IMR-90 (cell line): ENCODE data around the gene FUT1. TPM values are rescaled to one million over a fixed set of nuclear protein-coding genes. Genes with fewer than 3 reads are reported as not detected.

ENCODE experiments used
- ATAC-seq: fragments of 200-7000 bp; cut with Tn5 transposase; 2 replicates; pipeline ENCODE4 v1.9.1; 2020; ENCODE audit warnings: low read depth, mild to moderate bottlenecking, moderate library complexity
- BruUV-seq: library from RNA; stranded (reverse); fragments of 400-500 nt; replicated peaks from 2 replicates; lab custom pipeline; 2021; lab: Mats Ljungman, UMichigan
- CTCF ChIA-PET: fragments of 300-600 bp; formaldehyde crosslinking; extraction: SDS; loops from one replicate; lab custom pipeline; 2021; ENCODE audit warnings: antibody characterized with exemption; lab: Yijun Ruan, JAX
- POLR2A ChIA-PET: fragments of 300-600 bp; sonication (Branson Sonifier 250); formaldehyde crosslinking; loops from one replicate; lab custom pipeline; 2022; ENCODE audit warnings: antibody characterized with exemption; ENCODE audit not compliant: unreplicated experiment; lab: Charles Lee
- DNase-seq: peaks from one replicate; pipeline ENCODE4 v3.0.0; 2013
- H2AFZ ChIP-seq: replicated peaks from 2 replicates; pipeline ENCODE3; 2013; ENCODE audit warnings: low read length, mild to moderate bottlenecking; ENCODE audit not compliant: poor library complexity
- H2AK5ac ChIP-seq: 2 replicates; pipeline ENCODE4 v1.6.1; 2013; ENCODE audit warnings: low read depth, low read length, inconsistent platforms
- H2AK9ac ChIP-seq: replicated peaks from 2 replicates; pipeline ENCODE3; 2013; ENCODE audit warnings: mild to moderate bottlenecking, low read depth, low read length, moderate library complexity; ENCODE audit not compliant: poor library complexity
- H2BK120ac ChIP-seq: 2 replicates; pipeline ENCODE4 v1.6.1; 2013; ENCODE audit warnings: low read depth, low read length, inconsistent platforms
- H2BK15ac ChIP-seq: 3 replicates; pipeline ENCODE4 v1.6.1; 2013; ENCODE audit warnings: low read depth, low read length, inconsistent platforms
- H2BK20ac ChIP-seq: 2 replicates; pipeline ENCODE4 v1.6.1; 2013; ENCODE audit warnings: low read depth, mild to moderate bottlenecking, inconsistent platforms, low read length, moderate library complexity
- H2BK5ac ChIP-seq: 2 replicates; pipeline ENCODE4 v1.6.1; 2013; ENCODE audit warnings: mild to moderate bottlenecking, low read depth, low read length, inconsistent platforms; ENCODE audit not compliant: poor library complexity, severe bottlenecking
- H3K14ac ChIP-seq: replicated peaks from 2 replicates; pipeline ENCODE4 v1.6.1; 2013; ENCODE audit warnings: low read depth, low read length, inconsistent platforms
- H3K18ac ChIP-seq: 2 replicates; pipeline ENCODE4 v1.6.1; 2013; ENCODE audit warnings: low read depth, low read length, control low read depth
- H3K23ac ChIP-seq: 2 replicates; pipeline ENCODE4 v1.6.1; 2013; ENCODE audit warnings: low read depth, low read length, inconsistent platforms
- H3K27ac ChIP-seq: 2 replicates; pipeline ENCODE4 v1.5.1; 2013; ENCODE audit warnings: mild to moderate bottlenecking, control low read depth, low read length; ENCODE audit not compliant: insufficient read depth
- H3K27me3 ChIP-seq: 2 replicates; pipeline ENCODE4 v1.6.1; 2013; ENCODE audit warnings: low read length; ENCODE audit not compliant: control insufficient read depth, insufficient read depth
- H3K36me3 ChIP-seq: 2 replicates; pipeline ENCODE4 v1.6.1; 2013; ENCODE audit warnings: low read length, mixed read lengths; ENCODE audit not compliant: control insufficient read depth, insufficient read depth
- H3K4ac ChIP-seq: 2 replicates; pipeline ENCODE4 v1.6.1; 2013; ENCODE audit warnings: low read depth, low read length, inconsistent platforms
- H3K4me1 ChIP-seq: 2 replicates; pipeline ENCODE4 v1.6.1; 2013; ENCODE audit warnings: low read length, mixed read lengths; ENCODE audit not compliant: control insufficient read depth, insufficient read depth
- H3K4me2 ChIP-seq: 2 replicates; pipeline ENCODE4 v1.6.1; 2013; ENCODE audit warnings: low read depth, mild to moderate bottlenecking, control low read depth, low read length, moderate library complexity
- H3K4me3 ChIP-seq: 2 replicates; pipeline ENCODE4 v1.5.1; 2013; ENCODE audit warnings: low read depth, mild to moderate bottlenecking, control low read depth, low read length, moderate library complexity; ENCODE audit not compliant: insufficient read depth
- H3K56ac ChIP-seq: 2 replicates; pipeline ENCODE4 v1.6.1; 2013; ENCODE audit warnings: low read length, inconsistent platforms; ENCODE audit not compliant: insufficient read depth; ENCODE audit errors: extremely low read depth
- H3K79me1 ChIP-seq, 2 experiments: 2 replicates each; pipeline ENCODE4 v1.6.1; 2013; ENCODE audit warnings: low read length in 2 of 2, inconsistent platforms in 1 of 2, low read depth in 1 of 2
- H3K9ac ChIP-seq: 2 replicates; pipeline ENCODE4 v1.6.1; 2013; ENCODE audit warnings: low read depth, low read length, control low read depth
- H3K9me1 ChIP-seq: 2 replicates; pipeline ENCODE4 v1.6.1; 2013; ENCODE audit warnings: low read length, inconsistent platforms; ENCODE audit not compliant: insufficient read depth
- H3K9me3 ChIP-seq: 2 replicates; pipeline ENCODE4 v1.6.1; 2013; ENCODE audit warnings: low read length; ENCODE audit not compliant: control insufficient read depth, insufficient read depth
- H4K20me1 ChIP-seq: 2 replicates; pipeline ENCODE4 v1.6.1; 2013; ENCODE audit warnings: low read length, inconsistent platforms; ENCODE audit not compliant: insufficient read depth
- H4K5ac ChIP-seq: 2 replicates; pipeline ENCODE4 v1.6.1; 2013; ENCODE audit warnings: mild to moderate bottlenecking, low read depth, low read length, control low read depth
- H4K8ac ChIP-seq, 2 experiments: 2 replicates each; pipeline ENCODE4 v1.6.1; 2013; ENCODE audit warnings: low read depth in 2 of 2, low read length in 2 of 2, control low read depth in 1 of 2, inconsistent platforms in 1 of 2
- H4K91ac ChIP-seq: 2 replicates; pipeline ENCODE4 v1.6.1; 2013; ENCODE audit warnings: low read depth, low read length, inconsistent platforms; ENCODE audit not compliant: insufficient read depth
- BHLHE40 ChIP-seq: fragments of 150-350 bp; IDR thresholded peaks from 2 replicates; pipeline ENCODE4 v1.6.1; 2016; ENCODE audit warnings: mild to moderate bottlenecking, low read depth, low read length
- CEBPB ChIP-seq: IDR thresholded peaks from 2 replicates; pipeline ENCODE4 v1.6.1; 2012; ENCODE audit warnings: low read depth, low read length, improper control_type of control experiment
- CHD1 ChIP-seq: IDR thresholded peaks from 2 replicates; pipeline ENCODE4 v1.6.1; 2012; ENCODE audit warnings: low read depth, low read length, improper control_type of control experiment
- CTCF ChIP-seq: conservative IDR thresholded peaks from 2 replicates; pipeline ENCODE4 v1.5.1; 2012; ENCODE audit warnings: mild to moderate bottlenecking, low read depth, low read length, improper control_type of control experiment
- ELK1 ChIP-seq: fragments of 150-350 bp; IDR thresholded peaks from 2 replicates; pipeline ENCODE4 v1.6.1; 2016; ENCODE audit warnings: low read depth, mild to moderate bottlenecking, low read length, moderate library complexity, borderline replicate concordance
- FOS ChIP-seq: fragments of 150-350 bp; IDR thresholded peaks from 2 replicates; pipeline ENCODE4 v1.6.1; 2016; ENCODE audit warnings: low read depth, low read length
- MAFK ChIP-seq: IDR thresholded peaks from 2 replicates; pipeline ENCODE4 v1.6.1; 2012; ENCODE audit warnings: low read depth, low read length, improper control_type of control experiment
- MAZ ChIP-seq: IDR thresholded peaks from 2 replicates; pipeline ENCODE4 v1.6.1; 2012; ENCODE audit warnings: low read depth, mild to moderate bottlenecking, low read length, improper control_type of control experiment, moderate library complexity, borderline replicate concordance
- MXI1 ChIP-seq: IDR thresholded peaks from 2 replicates; pipeline ENCODE4 v1.6.1; 2012; ENCODE audit warnings: low read depth, mild to moderate bottlenecking, low read length, moderate library complexity, borderline replicate concordance
- NFE2L2 ChIP-seq: fragments of 150-350 bp; IDR thresholded peaks from 2 replicates; pipeline ENCODE4 v1.6.1; 2016; ENCODE audit warnings: low read depth, mild to moderate bottlenecking, low read length
- POLR2A ChIP-seq: IDR thresholded peaks from 2 replicates; pipeline ENCODE4 v1.6.1; 2012; ENCODE audit warnings: mild to moderate bottlenecking, low read depth, low read length
- RAD21 ChIP-seq: IDR thresholded peaks from 2 replicates; pipeline ENCODE4 v1.6.1; 2012; ENCODE audit warnings: low read length, improper control_type of control experiment
- RCOR1 ChIP-seq: IDR thresholded peaks from 2 replicates; pipeline ENCODE4 v1.6.1; 2012; ENCODE audit warnings: mild to moderate bottlenecking, low read length, improper control_type of control experiment; ENCODE audit not compliant: insufficient replicate concordance
- RFX5 ChIP-seq: IDR thresholded peaks from 2 replicates; pipeline ENCODE4 v1.8.0; 2012; ENCODE audit warnings: low read depth, mild to moderate bottlenecking, low read length, moderate library complexity
- SMC3 ChIP-seq: fragments of 150-350 bp; IDR thresholded peaks from 2 replicates; pipeline ENCODE4 v1.6.1; 2016; ENCODE audit warnings: low read depth, mild to moderate bottlenecking, antibody characterized with exemption, low read length, moderate library complexity
- USF2 ChIP-seq: fragments of 150-350 bp; IDR thresholded peaks from 2 replicates; pipeline ENCODE4 v1.6.1; 2017; ENCODE audit warnings: mild to moderate bottlenecking, antibody characterized with exemption, low read length, low read depth
- WGBS, 2 experiments: methylation state at CpG; one replicate each; pipeline versions ENCODE4 v1.1.5 to v1.1.7; 2013; ENCODE audit warnings: missing lambda C conversion rate in 2 of 2; ENCODE audit not compliant: insufficient read length in 1 of 2; ENCODE audit errors: extremely low coverage in 2 of 2; 5-methylcytosine and 5-hydroxymethylcytosine counted together
- dilution Hi-C: fragments of 300-500 bp; cut with HindIII; formaldehyde crosslinking; loops from one replicate; pipeline ENCODE4 v1.14.3; 2018; ENCODE audit warnings: low sequenced_read_pairs; ENCODE audit not compliant: unreplicated experiment
- in situ Hi-C: fragments of 300-500 bp; cut with MboI; formaldehyde crosslinking; loops from 3 replicates; pipeline ENCODE4 v1.14.3; 2019; ENCODE audit warnings: low sequenced_read_pairs, inconsistent platforms, mixed read lengths
- intact Hi-C: fragments of 100-400 bp; cut with micrococcal nuclease; formaldehyde crosslinking; loops from 2 replicates; pipeline ENCODE4 v1.10.0; 2022
- polyA plus RNA-seq, 3 experiments: library from polyadenylated mRNA; depleted of rRNA; stranded (reverse); fragments of >200 nt; gene quantifications; 2 replicates each; pipeline ENCODE4 v1.2.3, GENCODE V29; 2012; ENCODE audit warnings: low replicate concordance in 1 of 3
- total RNA-seq: library from RNA; depleted of rRNA; stranded (reverse); fragments of >200 nt; gene quantifications from 2 replicates; pipeline ENCODE4 v1.2.3, GENCODE V29; 2012

Gene FUT1
- total and polyA plus RNA-seq, 2 of the 4 experiments (the other 2 are of a cell fraction) = 0.09 to 0.18 TPM

- DNase-seq (no peak), ATAC-seq (no peak)
- Histone ChIP-seq H2BK5ac (no peak overlapping the region), H3K9ac (no peak overlapping the region), H2BK120ac (no peak overlapping the region), H3K79me1 (no peaks in the 10 kb centered on the region), H3K56ac (no peak overlapping the region), H4K5ac (no peak overlapping the region), H2AK9ac (no peak overlapping the region), H3K23ac (no peak overlapping the region), H3K36me3 (no peaks in the 10 kb centered on the region), H3K9me3 (no peaks in the 10 kb centered on the region), H3K14ac (no peak overlapping the region), H3K18ac (no peak overlapping the region), H3K9me1 (no peaks in the 10 kb centered on the region), H4K8ac (no peak overlapping the region), H3K4me2 (no peak overlapping the region), H3K4ac (no peak overlapping the region), H4K20me1 (no peaks in the 10 kb centered on the region), H3K4me1 (peaks cover 5% of the 10 kb centered on the region), H2AK5ac (no peak overlapping the region), H3K27me3 (no peaks in the 10 kb centered on the region), H2BK15ac (no peak overlapping the region), H3K27ac (no peak overlapping the region), H3K4me3 (no peak overlapping the region), H2AFZ (no peak overlapping the region), H2BK20ac (no peak overlapping the region), H4K91ac (no peak overlapping the region)
- BruUV-seq = no TSS peak
- in situ Hi-C loops (no loop called here), intact Hi-C loops (no loop called here), dilution Hi-C loops (no loop called here)
- ChIA-PET CTCF (no interaction called here), POLR2A (no interaction called here)
- WGBS, 2 experiments = no CpG with 5 or more reads among the region's 5 CpGs
- TF ChIP-seq ELK1 = no peak
- no peak for TF ChIP-seq RAD21
- TF ChIP-seq BHLHE40 = no peak
- no peak for TF ChIP-seq USF2
- no peak for TF ChIP-seq RFX5
- TF ChIP-seq CHD1 = no peak
- no peak for TF ChIP-seq SMC3
- TF ChIP-seq RCOR1 = no peak
- TF ChIP-seq MAFK = no peak
- no peak for TF ChIP-seq FOS
- TF ChIP-seq MXI1 = no peak
- TF ChIP-seq CEBPB = no peak
- no peak for TF ChIP-seq MAZ
- TF ChIP-seq POLR2A = no peak
- TF ChIP-seq NFE2L2 = no peak
- no peak for TF ChIP-seq CTCF
Measured at GRCh38 chr19:48777139-48777538, 24.7 kb upstream of the FUT1 start.
